Suppressor macrophage treated with lipopolysaccharide for 4 hours (primary cell): ENCODE results near the gene OR2Z1.

Experiments used
- DNase-seq: peaks from one replicate; pipeline ENCODE4 v3.0.0-alpha.2; 2020

Gene OR2Z1

GRCh38 chr19:8721334-8721733 is at the start of gene OR2Z1:
OR2Z1 (plus strand) TSS chr19:8721634; CDS start chr19:8731029, 9,395 bp downstream.
- no peak for DNase-seq

- no peak for DNase-seq
These were observed 48.0 kb upstream of the OR2Z1 start for GRCh38 chr19:8673276-8673891.

- DNase-seq, result no peak
These were observed 46.4 kb upstream of the OR2Z1 start for GRCh38 chr19:8675066-8675465.

- DNase-seq, result no peak
These were observed 43.1 kb upstream of the OR2Z1 start for GRCh38 chr19:8678244-8678807.

- DNase-seq, result no peak
These were observed 40.6 kb upstream of the OR2Z1 start for GRCh38 chr19:8680676-8681344.

GRCh38 chr19:8681345-8682029 is 39.9 kb upstream of the OR2Z1 start:
- DNase-seq, result peak; percentile 87

- no peak for DNase-seq
These were observed 39.0 kb upstream of the OR2Z1 start for GRCh38 chr19:8682472-8682871.

GRCh38 chr19:8682931-8683330 is 38.5 kb upstream of the OR2Z1 start:
- no peak for DNase-seq

GRCh38 chr19:8684001-8684902 is 37.2 kb upstream of the OR2Z1 start:
- DNase-seq, result no peak

- DNase-seq, result peak; percentile 48
These were observed 34.9 kb upstream of the OR2Z1 start for GRCh38 chr19:8686549-8686948.

GRCh38 chr19:8688930-8689329 is 32.5 kb upstream of the OR2Z1 start:
- no peak for DNase-seq

GRCh38 chr19:8690753-8691539 is 30.5 kb upstream of the OR2Z1 start:
- DNase-seq, result no peak

- no peak for DNase-seq
These were observed 25.9 kb upstream of the OR2Z1 start for GRCh38 chr19:8695501-8695900.

GRCh38 chr19:8695911-8696310 is 25.5 kb upstream of the OR2Z1 start:
- DNase-seq, result no peak

- no peak for DNase-seq
These were observed 24.4 kb upstream of the OR2Z1 start for GRCh38 chr19:8696993-8697392.

- DNase-seq, result no peak
These were observed 23.6 kb upstream of the OR2Z1 start for GRCh38 chr19:8697671-8698432.

- DNase-seq, result no peak
These were observed 22.9 kb upstream of the OR2Z1 start, which contains the start of gene ACTL9 for GRCh38 chr19:8698433-8699063. ACTL9 (minus strand) TSS chr19:8698795; CDS start chr19:8698701, 94 bp downstream.

GRCh38 chr19:8699908-8700307 is 21.5 kb upstream of the OR2Z1 start:
- no peak for DNase-seq

GRCh38 chr19:8700956-8701355 is 20.5 kb upstream of the OR2Z1 start:
- peak; percentile 21 for DNase-seq

GRCh38 chr19:8702350-8702749 is 19.1 kb upstream of the OR2Z1 start:
- peak; percentile 55 for DNase-seq

- no peak for DNase-seq
These were observed 18.2 kb upstream of the OR2Z1 start for GRCh38 chr19:8703223-8703622.
